ENCODE data around the gene SIGLEC11.

The SIGLEC11 gene

DNA sequence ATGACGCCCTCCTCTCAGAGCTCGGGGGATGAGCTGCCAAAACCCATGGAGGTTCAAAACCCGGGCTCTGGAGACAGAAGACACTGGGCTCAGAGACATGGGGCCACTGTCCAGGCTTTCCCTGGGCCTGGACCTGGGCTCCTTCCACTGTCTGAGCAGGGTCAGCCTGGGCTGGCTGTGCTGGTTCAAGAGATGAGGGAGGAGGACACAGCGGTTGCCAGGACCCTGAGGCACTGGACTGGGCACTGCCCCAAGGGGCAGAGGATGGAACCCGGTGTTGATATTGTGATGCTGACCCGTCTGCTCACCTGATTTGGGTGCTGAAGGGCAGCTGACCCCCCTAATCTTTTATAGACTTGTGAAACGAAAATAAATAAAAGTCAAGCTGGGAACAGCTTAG is 14.1 kb upstream of the SIGLEC11 start:
- Histone ChIP-seq H3K9ac (ENCODE audit: low read length) (no peak overlapping the region), H3K27me3 (ENCODE audit: low read length) (no peaks in the 10 kb centered on the region)

DNA sequence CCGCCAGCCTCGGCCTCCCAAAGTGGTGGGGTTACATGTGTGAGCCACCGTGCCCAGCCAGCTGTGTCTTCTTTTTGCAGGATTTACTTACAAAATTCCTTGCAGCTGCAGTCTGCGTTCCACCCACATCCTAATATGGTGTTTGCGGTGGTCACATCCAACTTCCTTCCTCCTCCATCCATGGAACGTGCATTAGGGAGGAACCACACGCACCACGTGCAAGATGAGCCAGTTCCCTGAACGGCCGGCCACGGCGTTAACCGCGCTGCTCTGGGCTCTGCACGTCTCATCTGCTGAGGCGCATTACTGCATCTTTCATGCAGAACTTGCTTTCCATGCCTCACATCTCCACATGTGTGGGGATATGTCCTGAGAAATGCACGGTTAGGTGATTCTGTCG is 13.0 kb upstream of the SIGLEC11 start:
- no peak overlapping the region for H2AFZ ChIP-seq (ENCODE audit: low read depth, low read length, severe bottlenecking)
- H3K27me3 ChIP-seq (ENCODE audit: low read length): no peaks in the 10 kb centered on the region
- no peaks in the 10 kb centered on the region for H3K79me2 ChIP-seq (ENCODE audit: insufficient read depth, low read length)
- no peaks in the 10 kb centered on the region for H3F3A ChIP-seq (ENCODE audit: insufficient read depth)
- no peaks in the 10 kb centered on the region for H3K9me3 ChIP-seq (ENCODE audit: insufficient read depth, low read length)
- no peak overlapping the region for H3K4me3 ChIP-seq (ENCODE audit: insufficient read depth, low read length, poor library complexity, severe bottlenecking)
- H3K9me2 ChIP-seq (replicated peaks; ENCODE audit: insufficient read depth, low read length): no peaks in the 10 kb centered on the region
- no peak overlapping the region for H3K27ac ChIP-seq (ENCODE audit: low read depth, low read length)
- H4K20me1 ChIP-seq (ENCODE audit: low read depth, low read length): no peaks in the 10 kb centered on the region
- no peaks in the 10 kb centered on the region for H3K36me3 ChIP-seq (ENCODE audit: low read length)
- no peak overlapping the region for H3K4me2 ChIP-seq (ENCODE audit: low read depth, low read length, poor library complexity, severe bottlenecking)
- no peak overlapping the region for H3K9ac ChIP-seq (ENCODE audit: low read length)
- TF ChIP-seq, protein P1, sequence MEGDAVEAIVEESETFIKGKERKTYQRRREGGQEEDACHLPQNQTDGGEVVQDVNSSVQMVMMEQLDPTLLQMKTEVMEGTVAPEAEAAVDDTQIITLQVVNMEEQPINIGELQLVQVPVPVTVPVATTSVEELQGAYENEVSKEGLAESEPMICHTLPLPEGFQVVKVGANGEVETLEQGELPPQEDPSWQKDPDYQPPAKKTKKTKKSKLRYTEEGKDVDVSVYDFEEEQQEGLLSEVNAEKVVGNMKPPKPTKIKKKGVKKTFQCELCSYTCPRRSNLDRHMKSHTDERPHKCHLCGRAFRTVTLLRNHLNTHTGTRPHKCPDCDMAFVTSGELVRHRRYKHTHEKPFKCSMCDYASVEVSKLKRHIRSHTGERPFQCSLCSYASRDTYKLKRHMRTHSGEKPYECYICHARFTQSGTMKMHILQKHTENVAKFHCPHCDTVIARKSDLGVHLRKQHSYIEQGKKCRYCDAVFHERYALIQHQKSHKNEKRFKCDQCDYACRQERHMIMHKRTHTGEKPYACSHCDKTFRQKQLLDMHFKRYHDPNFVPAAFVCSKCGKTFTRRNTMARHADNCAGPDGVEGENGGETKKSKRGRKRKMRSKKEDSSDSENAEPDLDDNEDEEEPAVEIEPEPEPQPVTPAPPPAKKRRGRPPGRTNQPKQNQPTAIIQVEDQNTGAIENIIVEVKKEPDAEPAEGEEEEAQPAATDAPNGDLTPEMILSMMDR (IDR thresholded peaks at IDR 0.05; ENCODE audit: insufficient read depth, low read length, poor library complexity, severe bottlenecking): no peak
- TF ChIP-seq EZH2phosphoT487 (conservative IDR thresholded peaks at IDR 0.05; ENCODE audit: low read length): no peak

More for the DNA sequence above, 14.1 kb upstream of the SIGLEC11 start:
- Histone ChIP-seq H3K4me3 (ENCODE audit: insufficient read depth, low read length, poor library complexity, severe bottlenecking) (no peak overlapping the region), H3K9me3 (ENCODE audit: insufficient read depth, low read length) (no peaks in the 10 kb centered on the region), H3K79me2 (ENCODE audit: insufficient read depth, low read length) (no peaks in the 10 kb centered on the region), H2AFZ (ENCODE audit: low read depth, low read length, severe bottlenecking) (no peak overlapping the region), H3K9me2 (replicated peaks; ENCODE audit: insufficient read depth, low read length) (no peaks in the 10 kb centered on the region), H4K20me1 (ENCODE audit: low read depth, low read length) (no peaks in the 10 kb centered on the region), H3K36me3 (ENCODE audit: low read length) (no peaks in the 10 kb centered on the region), H3K4me2 (ENCODE audit: low read depth, low read length, poor library complexity, severe bottlenecking) (no peak overlapping the region), H3F3A (ENCODE audit: insufficient read depth) (no peaks in the 10 kb centered on the region), H3K27ac (ENCODE audit: low read depth, low read length) (no peak overlapping the region)
- TF ChIP-seq, protein P1 (IDR thresholded peaks at IDR 0.05; ENCODE audit: insufficient read depth, low read length, poor library complexity, severe bottlenecking): no peak
- no peak for TF ChIP-seq EZH2phosphoT487 (conservative IDR thresholded peaks at IDR 0.05; ENCODE audit: low read length)

DNA sequence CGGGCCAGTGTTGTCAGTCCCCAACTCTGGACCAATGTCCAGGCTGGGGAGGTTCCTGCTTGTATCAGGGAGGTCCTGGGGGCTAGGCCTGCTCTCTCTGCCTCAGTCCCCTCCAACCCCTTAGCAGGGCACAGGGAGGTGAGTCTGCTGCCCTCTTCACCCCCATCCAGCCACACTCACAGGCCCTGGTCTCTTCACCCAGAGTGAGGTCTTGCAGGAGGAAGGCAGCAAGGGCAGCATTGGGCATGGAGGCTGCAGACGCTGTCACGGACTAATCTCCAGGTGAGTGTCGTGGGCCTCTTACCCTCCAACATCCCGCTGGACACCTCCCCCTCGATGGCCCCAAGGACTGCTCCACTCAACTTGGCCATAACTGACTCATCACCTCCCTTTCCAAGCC is 11.9 kb upstream of the SIGLEC11 start:
- Histone ChIP-seq H3K4me2 (ENCODE audit: low read depth, low read length, poor library complexity, severe bottlenecking) (no peak overlapping the region), H3K9me2 (replicated peaks; ENCODE audit: insufficient read depth, low read length) (no peaks in the 10 kb centered on the region), H3K36me3 (ENCODE audit: low read length) (no peaks in the 10 kb centered on the region), H3F3A (ENCODE audit: insufficient read depth) (no peaks in the 10 kb centered on the region), H2AFZ (ENCODE audit: low read depth, low read length, severe bottlenecking) (no peak overlapping the region), H3K9me3 (ENCODE audit: insufficient read depth, low read length) (no peaks in the 10 kb centered on the region), H3K79me2 (ENCODE audit: insufficient read depth, low read length) (no peaks in the 10 kb centered on the region), H3K9ac (ENCODE audit: low read length) (no peak overlapping the region), H3K4me3 (ENCODE audit: insufficient read depth, low read length, poor library complexity, severe bottlenecking) (no peak overlapping the region), H3K27ac (ENCODE audit: low read depth, low read length) (no peak overlapping the region), H4K20me1 (ENCODE audit: low read depth, low read length) (no peaks in the 10 kb centered on the region), H3K27me3 (ENCODE audit: low read length) (no peaks in the 10 kb centered on the region)
- TF ChIP-seq EZH2phosphoT487 (conservative IDR thresholded peaks at IDR 0.05; ENCODE audit: low read length): no peak
- TF ChIP-seq, protein P1 (IDR thresholded peaks at IDR 0.05; ENCODE audit: insufficient read depth, low read length, poor library complexity, severe bottlenecking): no peak

Measured in SU-DHL-6 (cell line).